ENCODE results near the gene SEPTIN10.

The SEPTIN10 gene

GRCh38 chr2:109523121-109523520 is 90.6 kb downstream of the SEPTIN10 start:
- DNase-seq (ENCODE audit: low spot score) = no peak

- DNase-seq (ENCODE audit: low spot score) = no peak
Observed at GRCh38 chr2:109522063-109522374, 91.7 kb downstream of the SEPTIN10 start.

GRCh38 chr2:109521233-109522062 is 92.3 kb downstream of the SEPTIN10 start:
- no peak for DNase-seq (ENCODE audit: low spot score)

GRCh38 chr2:109519513-109519912 is 94.3 kb downstream of the SEPTIN10 start:
- DNase-seq (ENCODE audit: low spot score) = no peak

- DNase-seq (ENCODE audit: low spot score) = no peak
Observed at GRCh38 chr2:109517118-109517889, 96.5 kb downstream of the SEPTIN10 start.

GRCh38 chr2:109516445-109517117 is 97.2 kb downstream of the SEPTIN10 start:
- DNase-seq (ENCODE audit: low spot score) = peak; percentile 47

GRCh38 chr2:109514857-109515256 is 98.9 kb downstream of the SEPTIN10 start:
- no peak for DNase-seq (ENCODE audit: low spot score)

DNA sequence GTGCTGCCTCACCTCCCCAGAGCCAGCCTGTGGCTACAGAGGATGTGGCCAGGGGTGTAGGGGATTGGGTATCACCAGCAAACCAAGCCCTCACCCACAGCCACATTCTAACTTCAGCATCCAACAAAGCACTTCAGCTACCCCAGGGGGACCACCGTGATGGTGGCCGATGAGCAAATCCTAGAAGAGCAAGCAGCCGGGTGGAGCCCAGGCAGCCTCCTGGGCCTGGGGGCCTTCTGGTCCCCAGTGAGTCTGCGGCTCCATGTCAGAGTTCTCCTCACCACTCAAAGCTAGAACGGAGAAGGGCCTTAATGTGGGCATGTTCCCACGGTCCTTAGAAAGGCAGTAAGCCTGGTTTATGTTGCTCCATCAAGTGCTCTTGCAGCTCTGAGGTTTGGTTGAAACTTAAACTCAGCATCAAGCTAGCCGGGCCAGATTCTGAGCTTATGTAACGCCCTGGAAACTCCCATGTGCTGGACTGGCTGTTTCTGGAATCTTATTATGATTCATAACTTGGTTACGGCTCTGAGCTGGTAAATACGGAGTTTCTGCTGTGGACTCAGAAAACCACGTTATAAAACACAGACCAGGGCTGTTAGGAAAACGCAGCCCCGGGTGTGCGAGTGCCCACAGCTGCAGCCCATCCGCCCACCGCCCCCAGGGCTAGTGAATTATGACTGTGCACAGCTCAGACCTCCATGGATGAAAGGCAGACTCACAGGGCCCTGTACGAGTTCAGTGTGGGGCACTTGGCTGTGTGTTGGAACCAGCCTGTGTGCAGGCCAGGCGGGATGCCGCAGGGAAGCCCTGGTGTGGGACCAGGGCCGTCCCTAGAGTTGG is 99.8 kb downstream of the SEPTIN10 start:
- peak; percentile 62 for DNase-seq (ENCODE audit: low spot score)

DNA sequence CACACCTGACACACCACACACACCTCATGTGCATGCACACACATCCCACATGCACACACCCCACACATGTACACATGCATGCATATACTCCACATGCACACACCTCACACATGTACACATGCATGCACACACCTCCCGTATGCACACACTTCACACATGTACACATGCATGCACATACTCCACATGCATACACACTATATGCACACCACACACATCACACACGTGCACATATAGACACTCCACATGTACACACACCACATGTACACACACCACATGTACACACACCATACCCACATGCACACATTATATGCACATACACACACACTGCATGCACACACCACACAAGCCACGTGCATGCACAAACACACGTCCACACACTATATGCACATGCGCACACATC is 100.5 kb downstream of the SEPTIN10 start:
- no peak for DNase-seq (ENCODE audit: low spot score)

- DNase-seq (ENCODE audit: low spot score) = no peak
Observed at GRCh38 chr2:109512076-109512475, 101.7 kb downstream of the SEPTIN10 start.

DNA sequence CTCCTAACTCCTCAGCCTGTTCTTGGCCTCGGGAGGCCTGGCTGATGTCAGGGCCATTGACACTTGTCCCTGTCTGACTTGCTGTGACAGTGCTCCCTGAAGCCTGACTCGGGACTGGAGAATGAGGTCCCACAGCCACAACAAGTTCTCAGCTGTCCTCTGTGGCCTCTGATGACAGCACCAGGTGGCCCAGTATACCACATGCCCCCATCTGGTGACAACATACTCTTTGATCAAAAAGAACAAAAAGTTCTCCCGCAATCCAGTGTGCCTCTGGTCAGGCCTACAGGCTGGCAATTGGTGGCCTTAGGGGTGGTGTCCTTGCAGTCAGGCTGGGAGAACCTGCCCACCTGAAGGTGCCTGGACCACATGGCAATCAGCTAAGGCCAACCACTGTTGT is 102.6 kb downstream of the SEPTIN10 start:
- DNase-seq (ENCODE audit: low spot score) = peak; percentile 49

DNA sequence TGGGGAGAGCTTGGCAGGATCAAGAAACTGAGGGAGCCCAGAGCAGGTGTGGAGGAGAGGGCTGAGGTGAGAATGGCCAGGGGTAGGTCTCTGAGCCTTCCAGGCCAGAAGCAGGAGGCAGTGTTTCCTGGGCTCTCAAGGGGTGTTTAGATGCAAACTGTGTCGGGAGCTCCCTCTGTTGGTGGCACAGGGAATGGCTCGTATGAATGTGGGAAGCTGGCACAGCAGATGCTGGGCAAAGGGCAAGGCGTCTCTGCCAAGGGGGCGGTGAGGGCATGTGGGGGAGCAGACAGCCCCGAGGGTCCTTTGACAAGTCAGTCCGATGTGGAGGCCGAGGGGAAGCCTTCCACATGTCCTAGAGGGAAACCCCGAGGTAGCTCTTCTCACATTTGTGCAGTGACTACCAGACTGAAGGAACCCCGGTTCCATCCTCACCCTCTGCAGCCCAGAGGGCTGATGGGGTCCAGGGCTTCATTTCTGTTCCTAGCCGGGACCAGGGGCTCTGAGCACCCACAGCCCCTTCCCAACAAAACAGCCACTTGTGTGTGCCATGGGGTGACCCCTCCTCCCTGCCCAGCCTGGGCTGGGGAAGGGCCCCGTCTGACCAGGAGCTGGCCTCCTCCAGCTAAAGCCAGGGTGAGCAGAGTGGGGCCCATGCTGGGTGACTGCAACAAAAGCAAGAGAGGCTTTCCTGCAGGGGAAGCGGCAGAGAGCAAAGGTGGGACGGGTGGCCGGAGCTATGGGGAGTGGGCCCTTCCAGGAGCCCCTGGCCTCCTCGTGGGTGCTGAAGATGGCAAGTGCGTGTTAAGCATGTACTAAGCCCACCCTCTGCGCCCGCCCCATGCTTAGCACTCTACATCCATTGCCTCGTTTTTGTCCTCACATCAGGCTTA is 103.4 kb downstream of the SEPTIN10 start:
- peak; percentile 79 for DNase-seq (ENCODE audit: low spot score)

DNA sequence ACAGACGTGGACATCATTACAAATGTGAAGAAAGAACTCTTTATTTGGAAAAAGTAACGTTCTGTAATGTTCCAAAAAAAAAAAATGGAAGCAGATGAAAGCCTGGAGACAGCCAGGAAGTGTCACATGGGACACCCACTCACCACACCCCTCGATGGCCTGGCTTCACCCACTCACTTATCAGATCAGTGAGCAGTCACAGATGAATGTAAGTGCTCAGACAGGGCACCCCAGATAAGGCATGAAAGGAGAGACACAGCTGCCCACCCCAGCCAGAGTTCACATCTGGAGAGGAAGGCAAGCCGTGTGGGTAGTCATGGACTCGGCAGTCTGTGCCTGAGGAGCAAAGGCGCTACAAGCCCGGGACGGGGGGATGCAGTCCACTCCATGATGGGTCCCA is 105.2 kb downstream of the SEPTIN10 start:
- DNase-seq (ENCODE audit: low spot score) = no peak

- no peak for DNase-seq (ENCODE audit: low spot score)
Observed at GRCh38 chr2:109507828-109508227, 105.9 kb downstream of the SEPTIN10 start.

- DNase-seq (ENCODE audit: low spot score) = no peak
Observed at GRCh38 chr2:109507217-109507616, 106.5 kb downstream of the SEPTIN10 start.

DNA sequence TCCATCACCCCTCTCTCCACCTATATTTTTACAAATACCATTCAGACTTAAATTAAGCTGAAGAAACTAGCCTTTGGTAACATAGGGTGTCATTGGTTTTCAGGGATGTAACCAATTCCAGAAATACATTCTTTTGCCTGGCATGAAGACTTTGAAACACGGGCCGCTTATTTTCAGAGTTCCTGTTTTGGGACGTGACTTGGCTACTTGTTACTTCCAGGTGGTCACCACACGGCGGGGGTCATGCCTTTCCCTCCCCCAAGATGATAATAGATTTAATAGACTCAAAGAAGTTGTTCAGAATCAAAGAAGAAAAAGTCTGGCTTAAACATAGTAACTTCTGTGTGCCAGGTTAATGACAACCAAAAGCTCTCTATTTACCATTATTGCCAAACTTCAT is 110.6 kb downstream of the SEPTIN10 start:
- DNase-seq (ENCODE audit: low spot score) = no peak

DNA sequence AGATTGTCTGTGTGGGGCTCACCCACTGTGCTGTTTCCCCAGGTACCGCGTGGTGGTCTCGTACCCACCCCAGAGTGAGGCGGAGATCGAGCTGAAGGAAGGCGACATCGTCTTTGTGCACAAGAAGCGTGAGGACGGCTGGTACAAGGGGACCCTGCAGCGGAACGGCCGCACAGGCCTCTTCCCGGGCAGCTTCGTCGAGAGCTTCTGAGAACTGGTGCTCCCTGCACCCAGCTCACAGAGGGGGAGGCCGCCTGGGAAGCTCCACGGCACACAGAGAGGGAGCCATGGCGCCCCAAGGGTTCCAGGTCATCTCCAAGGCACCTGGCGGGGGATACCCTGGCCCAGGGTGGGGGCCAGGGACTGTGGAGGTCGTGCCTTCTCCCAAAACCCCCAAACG is 112.3 kb downstream of the SEPTIN10 start:
- DNase-seq (ENCODE audit: low spot score) = no peak

- DNase-seq (ENCODE audit: low spot score) = no peak
Observed at GRCh38 chr2:109500910-109501309, 112.9 kb downstream of the SEPTIN10 start.

GRCh38 chr2:109499566-109499965 is 114.2 kb downstream of the SEPTIN10 start:
- no peak for DNase-seq (ENCODE audit: low spot score)

DNA sequence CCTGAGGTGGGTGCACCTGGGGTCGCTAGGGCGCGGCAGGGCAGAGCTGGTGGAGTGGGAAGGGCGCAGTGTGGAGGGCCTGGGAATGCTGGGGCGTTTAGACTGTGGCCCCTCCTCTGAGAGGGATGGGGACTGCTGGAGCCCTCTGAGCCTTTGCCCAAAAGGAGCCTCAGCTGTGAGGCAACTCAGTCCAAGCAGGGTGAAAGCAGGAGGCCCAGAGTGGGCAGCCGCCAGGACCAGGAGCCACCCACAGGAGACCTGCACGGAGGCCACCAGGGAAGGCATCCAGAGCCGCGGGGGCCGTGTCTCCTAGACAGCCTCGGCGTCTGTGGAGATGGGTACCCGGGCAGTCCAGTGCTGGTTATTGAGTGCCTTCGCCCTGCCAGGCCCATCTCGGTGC is 114.9 kb downstream of the SEPTIN10 start:
- no peak for DNase-seq (ENCODE audit: low spot score)

Measured in SW480 (cell line).